GM10266 (cell line): ENCODE measurements around the gene CCDC6.
"Not testable (repeated sequence)": the region's sequence is repeated elsewhere in the genome, so short reads cannot be mapped to it uniquely, and the experiment has no call there.

Experiments used
- DNase-seq: peaks from one replicate; pipeline ENCODE4 v3.0.0; 2012; ENCODE audit errors: extremely low spot score
- CTCF ChIP-seq: IDR thresholded peaks from 2 replicates; pipeline ENCODE4 v1.5.1; 2012; ENCODE audit warnings: mild to moderate bottlenecking, low read depth; ENCODE audit not compliant: control insufficient read depth, insufficient read depth; ENCODE audit errors: missing control alignments

CCDC6 gene

GRCh38 chr10:59944339-59944935 is 38.1 kb upstream of the CCDC6 start:
- no peak for TF ChIP-seq CTCF
- no peak for DNase-seq

DNA sequence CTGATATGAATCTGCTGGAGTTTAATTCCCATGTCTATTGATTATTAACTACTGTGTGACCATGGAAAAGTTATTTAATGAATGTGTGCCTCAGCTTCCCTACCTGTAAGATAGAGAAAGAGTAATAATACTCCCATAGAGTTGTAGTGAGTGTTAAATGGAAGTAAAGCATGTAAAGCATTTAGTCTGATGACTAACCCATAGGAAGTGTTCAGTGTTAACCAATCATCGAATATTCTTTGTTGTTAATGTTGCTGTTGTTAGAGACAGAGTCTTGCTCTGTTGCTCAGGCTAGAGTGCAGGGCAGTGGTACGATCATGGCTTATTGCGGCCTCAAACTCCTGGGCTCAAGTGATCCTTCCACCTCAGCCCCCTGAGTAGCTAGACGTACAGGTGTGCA is 36.2 kb upstream of the CCDC6 start:
- TF ChIP-seq CTCF, result no peak
- no peak for DNase-seq

DNA sequence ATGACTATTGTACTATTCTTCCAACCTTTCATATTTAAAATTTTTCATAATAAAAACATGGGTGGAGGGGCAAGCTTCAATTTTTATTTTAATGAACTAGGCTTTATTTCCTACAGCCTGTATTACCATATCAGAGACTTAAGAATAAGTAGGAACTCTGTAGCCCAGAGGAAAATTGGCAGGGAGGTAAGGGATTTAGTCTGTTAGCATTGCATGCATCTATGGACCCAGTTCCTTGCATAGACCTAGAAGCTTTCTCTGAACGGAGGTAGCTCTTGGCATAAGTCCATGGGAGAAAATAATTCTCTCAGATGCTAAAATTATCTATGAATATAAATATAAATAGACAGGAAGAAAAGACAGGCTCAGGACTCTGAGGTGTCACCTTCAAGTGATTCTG is 31.4 kb upstream of the CCDC6 start:
- no peak for TF ChIP-seq CTCF
- no peak for DNase-seq

DNA sequence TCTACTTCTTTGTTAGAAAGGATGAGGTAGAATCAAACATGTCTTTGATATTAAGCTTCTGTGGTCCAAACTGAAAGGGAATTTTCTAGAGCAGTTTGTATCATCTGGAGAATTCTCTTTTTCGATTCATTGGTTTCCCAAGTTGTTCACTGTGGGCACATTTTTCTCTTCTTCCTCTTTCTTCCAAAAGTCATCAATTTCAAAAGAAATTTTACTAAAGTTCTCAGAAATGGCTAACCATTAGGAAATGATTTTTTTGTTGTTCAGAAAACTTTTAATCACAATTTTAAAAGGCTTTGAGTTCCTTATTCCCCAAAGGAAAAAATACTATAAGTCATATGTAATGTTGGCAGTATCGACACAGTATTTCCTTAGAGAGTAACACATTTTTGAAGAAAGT is 28.3 kb upstream of the CCDC6 start:
- TF ChIP-seq CTCF, result no peak
- DNase-seq, result no peak

DNA sequence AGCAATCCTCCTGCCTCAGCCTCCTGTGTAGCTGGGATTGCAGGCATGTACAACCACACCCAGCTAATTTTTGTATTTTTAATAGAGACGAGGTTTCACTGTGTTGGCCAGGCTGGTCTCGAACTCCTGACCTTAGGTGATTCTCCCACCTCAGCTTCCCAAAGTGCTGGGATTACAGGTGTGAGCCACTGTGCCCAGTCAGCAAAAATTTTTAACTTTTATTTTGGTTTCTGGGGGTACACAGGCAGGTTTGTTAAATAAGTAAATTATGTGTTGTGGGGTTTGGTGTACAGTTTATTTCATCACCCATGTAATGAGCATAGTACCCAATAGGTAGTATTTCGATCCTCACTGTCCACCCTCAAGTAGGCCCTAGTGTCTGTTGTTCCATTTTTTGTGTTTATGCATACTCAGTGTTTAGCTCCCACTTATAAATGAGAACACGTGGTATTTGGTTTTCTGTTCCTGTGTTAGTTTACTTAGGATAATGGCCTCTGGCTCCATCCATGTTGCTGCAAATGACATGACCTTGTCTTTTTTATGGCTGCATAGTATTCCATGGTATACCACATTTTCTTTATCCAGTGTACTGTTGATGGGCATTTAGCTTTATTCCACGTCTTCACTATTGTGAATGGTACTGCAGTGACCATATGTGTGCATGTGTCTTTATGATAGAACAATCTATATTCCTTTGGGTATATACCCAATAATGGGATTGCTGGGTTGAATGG is 24.6 kb upstream of the CCDC6 start:
- not testable (repeated sequence) for DNase-seq

DNA sequence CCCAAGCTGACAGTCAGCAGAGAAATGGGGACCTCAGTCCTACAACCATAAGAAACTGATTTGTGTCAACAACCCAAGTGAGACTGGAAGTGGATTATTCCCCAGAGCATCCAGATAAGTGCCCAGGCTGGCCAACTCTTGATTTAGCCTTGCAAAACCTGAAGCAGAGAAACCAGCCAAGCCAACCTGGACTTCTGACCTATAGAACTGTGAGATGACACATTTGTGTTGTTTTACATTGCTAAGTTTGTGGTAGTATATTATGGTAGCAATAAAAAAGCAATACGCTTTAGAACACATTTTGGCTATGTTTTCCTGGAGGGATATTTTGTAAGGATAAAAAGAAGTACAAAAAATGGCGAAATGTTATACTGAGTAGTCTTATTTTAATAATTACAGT is 19.7 kb upstream of the CCDC6 start:
- DNase-seq, result no peak
- TF ChIP-seq CTCF, result no peak

- no peak for TF ChIP-seq CTCF
- no peak for DNase-seq
These were observed 16.6 kb upstream of the CCDC6 start for GRCh38 chr10:59922907-59923306.
